Activated T-cell treated with anti-CD3 and anti-CD28 coated beads, Interleukin-2, amount 50 U/mL, for 24 hours (primary cell): ENCODE data around the gene APBB1IP.
A peak's percentile ranks its signal among the peaks of the same experiment; 100 is the strongest.
"Not testable (repeated sequence)": the region's sequence is repeated elsewhere in the genome, so short reads cannot be mapped to it uniquely, and the experiment has no call there.

Experiments
- DNase-seq: peaks from one replicate; pipeline ENCODE4 v3.0.0-alpha.2; 2020
- H3K27ac Mint-ChIP-seq: 2 replicates; pipeline ENCODE4 v1.8.0; 2020; ENCODE audit warnings: mild to moderate bottlenecking, mixed read lengths
- H3K27me3 Mint-ChIP-seq: 2 replicates; pipeline ENCODE4 v1.8.0; 2020; ENCODE audit warnings: mixed read lengths
- H3K36me3 Mint-ChIP-seq: 2 replicates; pipeline ENCODE4 v1.8.0; 2020; ENCODE audit warnings: low read depth, mixed read lengths
- H3K4me1 Mint-ChIP-seq: 2 replicates; pipeline ENCODE4 v1.8.0; 2020; ENCODE audit warnings: low read depth, mixed read lengths
- H3K4me3 Mint-ChIP-seq: 2 replicates; pipeline ENCODE4 v1.8.0; 2020; ENCODE audit warnings: mild to moderate bottlenecking, moderate library complexity, mixed read lengths
- H3K9me3 Mint-ChIP-seq: 2 replicates; pipeline ENCODE4 v1.8.0; 2020; ENCODE audit warnings: mixed read lengths

The APBB1IP gene, protein sequence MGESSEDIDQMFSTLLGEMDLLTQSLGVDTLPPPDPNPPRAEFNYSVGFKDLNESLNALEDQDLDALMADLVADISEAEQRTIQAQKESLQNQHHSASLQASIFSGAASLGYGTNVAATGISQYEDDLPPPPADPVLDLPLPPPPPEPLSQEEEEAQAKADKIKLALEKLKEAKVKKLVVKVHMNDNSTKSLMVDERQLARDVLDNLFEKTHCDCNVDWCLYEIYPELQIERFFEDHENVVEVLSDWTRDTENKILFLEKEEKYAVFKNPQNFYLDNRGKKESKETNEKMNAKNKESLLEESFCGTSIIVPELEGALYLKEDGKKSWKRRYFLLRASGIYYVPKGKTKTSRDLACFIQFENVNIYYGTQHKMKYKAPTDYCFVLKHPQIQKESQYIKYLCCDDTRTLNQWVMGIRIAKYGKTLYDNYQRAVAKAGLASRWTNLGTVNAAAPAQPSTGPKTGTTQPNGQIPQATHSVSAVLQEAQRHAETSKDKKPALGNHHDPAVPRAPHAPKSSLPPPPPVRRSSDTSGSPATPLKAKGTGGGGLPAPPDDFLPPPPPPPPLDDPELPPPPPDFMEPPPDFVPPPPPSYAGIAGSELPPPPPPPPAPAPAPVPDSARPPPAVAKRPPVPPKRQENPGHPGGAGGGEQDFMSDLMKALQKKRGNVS

GRCh38 chr10:26437637-26438461 lies at the start of gene APBB1IP:
TSS of gene APBB1IP (plus strand) at chr10:26438341. CDS start at chr10:26492327, 53,986 bp downstream.
- H3K27ac Mint-ChIP-seq, result peak within 1 kb of the TSS; percentile 90
- H3K9me3 Mint-ChIP-seq, result no peaks in the 10 kb centered on the region
- peaks cover 55% of the 10 kb centered on the region for H3K4me1 Mint-ChIP-seq
- peaks cover 24% of the 10 kb centered on the region for H3K36me3 Mint-ChIP-seq
- peak; percentile 77 for DNase-seq
- peak within 1 kb of the TSS; percentile 87 for H3K4me3 Mint-ChIP-seq
- no peaks in the 10 kb centered on the region for H3K27me3 Mint-ChIP-seq

- Mint-ChIP-seq H3K9me3 (peaks cover 3% of the 10 kb centered on the region), H3K27ac (no peak overlapping the region), H3K4me1 (peaks cover 14% of the 10 kb centered on the region), H3K36me3 (no peaks in the 10 kb centered on the region), H3K4me3 (no peak overlapping the region), H3K27me3 (peaks cover 16% of the 10 kb centered on the region)
- no peak for DNase-seq
Measured at GRCh38 chr10:26389533-26389932, 48.6 kb upstream of the APBB1IP start.

- Mint-ChIP-seq H3K27me3 (peaks cover 16% of the 10 kb centered on the region), H3K36me3 (no peaks in the 10 kb centered on the region), H3K4me1 (peaks cover 10% of the 10 kb centered on the region), H3K9me3 (peaks cover 3% of the 10 kb centered on the region), H3K4me3 (peak overlapping the region; percentile 12), H3K27ac (no peak overlapping the region)
- peak; percentile 49 for DNase-seq
Measured at GRCh38 chr10:26391701-26392695, 46.1 kb upstream of the APBB1IP start.

- not testable (repeated sequence) for H3K9me3 Mint-ChIP-seq, H3K36me3 Mint-ChIP-seq, DNase-seq, H3K27me3 Mint-ChIP-seq, H3K4me3 Mint-ChIP-seq, H3K4me1 Mint-ChIP-seq, H3K27ac Mint-ChIP-seq
Measured at GRCh38 chr10:26398353-26398752, 39.8 kb upstream of the APBB1IP start.

- DNase-seq, result no peak
- H3K36me3 Mint-ChIP-seq, result no peaks in the 10 kb centered on the region
- no peak overlapping the region for H3K4me3 Mint-ChIP-seq
- H3K9me3 Mint-ChIP-seq, result no peaks in the 10 kb centered on the region
- peaks cover 3% of the 10 kb centered on the region for H3K4me1 Mint-ChIP-seq
- H3K27ac Mint-ChIP-seq, result no peak overlapping the region
- H3K27me3 Mint-ChIP-seq, result no peaks in the 10 kb centered on the region
Measured at GRCh38 chr10:26407406-26407969, 30.7 kb upstream of the APBB1IP start.

- H3K27ac Mint-ChIP-seq, result no peak overlapping the region
- no peak for DNase-seq
- no peaks in the 10 kb centered on the region for H3K36me3 Mint-ChIP-seq
- no peaks in the 10 kb centered on the region for H3K27me3 Mint-ChIP-seq
- no peaks in the 10 kb centered on the region for H3K9me3 Mint-ChIP-seq
- peaks cover 3% of the 10 kb centered on the region for H3K4me1 Mint-ChIP-seq
- H3K4me3 Mint-ChIP-seq, result no peak overlapping the region
Measured at GRCh38 chr10:26408858-26409494, 29.2 kb upstream of the APBB1IP start.

DNA sequence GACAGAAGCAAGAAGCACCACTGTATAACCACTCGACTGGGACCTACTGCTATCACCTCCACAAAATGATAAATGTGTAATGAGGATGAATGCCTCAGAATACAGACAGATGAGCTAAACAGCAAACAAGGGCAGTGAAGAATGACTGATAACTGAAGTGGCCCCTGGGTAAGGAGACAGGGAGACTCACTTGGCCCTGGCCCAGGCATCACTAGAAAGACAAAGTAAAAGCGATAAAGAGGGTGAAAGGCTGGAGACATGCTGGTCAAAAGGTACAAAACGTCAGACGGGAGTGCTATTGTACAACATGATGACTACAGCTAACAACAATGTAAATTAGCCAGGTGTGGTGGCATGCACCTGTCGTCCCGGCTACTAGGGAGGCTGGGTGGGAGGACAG lies 27.8 kb upstream of the APBB1IP start:
- Mint-ChIP-seq H3K4me3 (no peak overlapping the region), H3K36me3 (no peaks in the 10 kb centered on the region), H3K4me1 (peaks cover 3% of the 10 kb centered on the region), H3K27ac (no peak overlapping the region), H3K9me3 (no peaks in the 10 kb centered on the region), H3K27me3 (no peaks in the 10 kb centered on the region)
- DNase-seq, result no peak

DNA sequence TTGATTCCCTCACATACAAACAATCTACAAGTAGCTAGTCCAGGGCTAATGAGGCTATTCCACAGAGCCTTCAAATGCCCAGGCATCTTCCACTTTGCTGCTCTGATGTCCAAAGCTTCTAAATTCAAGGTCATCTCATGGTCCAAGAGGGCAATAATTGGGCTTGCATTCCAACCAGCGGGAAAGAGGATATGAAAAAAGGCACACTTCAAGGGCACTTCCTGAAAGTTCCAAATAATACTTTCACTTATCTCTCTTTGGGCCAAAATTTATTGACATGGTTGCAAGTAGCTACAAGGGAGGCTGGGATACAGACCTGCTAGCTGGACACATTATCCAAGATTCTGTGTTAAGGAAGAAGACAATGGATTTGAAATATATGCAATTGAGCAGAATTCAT lies 25.2 kb upstream of the APBB1IP start:
- no peaks in the 10 kb centered on the region for H3K4me1 Mint-ChIP-seq
- no peak overlapping the region for H3K27ac Mint-ChIP-seq
- no peaks in the 10 kb centered on the region for H3K36me3 Mint-ChIP-seq
- no peak overlapping the region for H3K4me3 Mint-ChIP-seq
- no peaks in the 10 kb centered on the region for H3K9me3 Mint-ChIP-seq
- no peaks in the 10 kb centered on the region for H3K27me3 Mint-ChIP-seq
- DNase-seq, result no peak

DNA sequence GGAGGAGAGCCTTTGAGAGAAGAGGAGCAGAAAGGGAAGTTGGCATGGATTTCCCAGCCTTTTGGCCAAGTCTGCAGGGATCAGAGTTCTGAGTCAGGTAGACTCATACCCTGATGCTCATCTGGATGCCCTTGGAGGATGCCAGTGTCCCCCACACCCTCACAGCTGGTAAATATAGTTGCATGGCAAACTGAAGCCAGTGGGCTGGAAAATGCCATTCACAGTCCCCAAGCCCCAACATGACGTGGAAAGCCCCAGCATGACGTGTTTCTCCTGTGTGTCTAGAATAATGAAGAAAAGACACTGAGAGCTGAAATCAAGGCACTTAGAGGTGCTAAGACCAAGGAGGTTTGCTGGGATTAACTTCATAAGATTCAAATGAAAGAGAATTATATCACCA lies 24.8 kb upstream of the APBB1IP start:
- Mint-ChIP-seq H3K27ac (no peak overlapping the region), H3K27me3 (no peaks in the 10 kb centered on the region), H3K9me3 (no peaks in the 10 kb centered on the region), H3K4me1 (no peaks in the 10 kb centered on the region), H3K4me3 (no peak overlapping the region), H3K36me3 (no peaks in the 10 kb centered on the region)
- no peak for DNase-seq

- Mint-ChIP-seq H3K27ac (no peak overlapping the region), H3K27me3 (no peaks in the 10 kb centered on the region), H3K9me3 (no peaks in the 10 kb centered on the region), H3K4me3 (no peak overlapping the region), H3K36me3 (no peaks in the 10 kb centered on the region), H3K4me1 (no peaks in the 10 kb centered on the region)
- no peak for DNase-seq
Measured at GRCh38 chr10:26417136-26417535, 21.0 kb upstream of the APBB1IP start.

- no peak for DNase-seq
- H3K4me1 Mint-ChIP-seq, result no peaks in the 10 kb centered on the region
- no peak overlapping the region for H3K27ac Mint-ChIP-seq
- H3K9me3 Mint-ChIP-seq, result peaks cover 3% of the 10 kb centered on the region
- no peaks in the 10 kb centered on the region for H3K36me3 Mint-ChIP-seq
- H3K4me3 Mint-ChIP-seq, result no peak overlapping the region
- no peaks in the 10 kb centered on the region for H3K27me3 Mint-ChIP-seq
Measured at GRCh38 chr10:26422977-26423376, 15.2 kb upstream of the APBB1IP start.

DNA sequence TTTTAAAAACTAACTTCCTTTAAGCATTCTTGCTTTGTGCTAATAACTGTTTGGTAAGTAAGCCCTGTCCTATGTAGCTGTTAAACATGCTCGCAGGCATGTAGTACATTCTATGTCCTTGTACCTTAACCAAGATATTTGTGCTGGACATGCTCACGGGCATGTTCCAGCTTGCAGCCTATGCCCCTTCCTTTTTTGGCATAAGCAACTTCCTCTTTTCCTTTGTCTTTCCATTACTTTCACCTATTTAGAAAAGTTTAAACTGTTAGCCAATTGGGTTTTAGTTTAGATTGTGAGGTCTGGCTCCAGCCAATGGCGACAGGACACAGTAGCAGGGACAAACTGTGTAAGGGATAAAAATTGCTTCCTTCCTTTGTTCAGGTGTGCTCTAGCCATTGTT lies 14.4 kb upstream of the APBB1IP start:
- no peak for DNase-seq
- Mint-ChIP-seq H3K4me3 (no peak overlapping the region), H3K4me1 (no peaks in the 10 kb centered on the region), H3K27me3 (no peaks in the 10 kb centered on the region), H3K9me3 (peaks cover 3% of the 10 kb centered on the region), H3K36me3 (no peaks in the 10 kb centered on the region), H3K27ac (no peak overlapping the region)

DNA sequence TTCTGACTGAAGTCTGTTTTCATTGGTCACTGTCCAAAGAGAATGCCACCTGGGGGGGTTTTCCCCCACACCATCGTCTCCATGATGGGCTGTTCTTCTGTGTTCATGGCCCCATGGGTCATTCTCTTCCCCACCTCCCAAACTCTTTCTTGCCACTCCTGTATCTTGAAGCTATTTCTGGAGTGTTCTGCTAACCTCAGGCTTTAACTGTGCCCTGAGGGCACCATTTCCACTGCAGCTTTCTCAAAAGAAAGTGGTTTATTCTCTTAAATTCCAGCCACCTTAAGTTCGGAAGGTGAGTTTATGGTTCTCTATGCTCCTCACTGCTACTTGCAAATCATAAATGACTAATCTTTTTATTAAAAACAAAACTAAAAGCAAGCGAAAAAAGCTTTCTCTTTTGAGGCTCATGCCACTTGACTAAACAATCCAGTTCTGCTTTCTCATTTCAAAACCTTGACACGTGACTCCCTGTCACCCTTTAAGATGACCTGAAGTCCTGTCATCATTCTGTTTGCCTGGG lies 7.4 kb upstream of the APBB1IP start:
- H3K9me3 Mint-ChIP-seq, result peaks cover 2% of the 10 kb centered on the region
- DNase-seq, result no peak
- H3K4me3 Mint-ChIP-seq, result peak overlapping the region; percentile 64
- H3K36me3 Mint-ChIP-seq, result no peaks in the 10 kb centered on the region
- H3K27ac Mint-ChIP-seq, result peak overlapping the region; percentile 96
- peaks cover 29% of the 10 kb centered on the region for H3K4me1 Mint-ChIP-seq
- no peaks in the 10 kb centered on the region for H3K27me3 Mint-ChIP-seq
